K562 treated with DMSO at 1 percent for 12 hours (cell line): ENCODE measurements around the gene PAOX. TPM values are rescaled to one million over a fixed set of nuclear protein-coding genes. Genes with fewer than 3 reads are reported as not detected.

ENCODE experiments used
- total RNA-seq: library from RNA; unstranded; fragments of 300-600 nt; gene quantifications from 2 replicates; pipeline ENCODE4 v1.2.3, GENCODE V29; 2022; ENCODE audit not compliant: insufficient read depth

The PAOX gene
- total RNA-seq: 5.8 and 6.5 TPM in 2 replicates

DNA sequence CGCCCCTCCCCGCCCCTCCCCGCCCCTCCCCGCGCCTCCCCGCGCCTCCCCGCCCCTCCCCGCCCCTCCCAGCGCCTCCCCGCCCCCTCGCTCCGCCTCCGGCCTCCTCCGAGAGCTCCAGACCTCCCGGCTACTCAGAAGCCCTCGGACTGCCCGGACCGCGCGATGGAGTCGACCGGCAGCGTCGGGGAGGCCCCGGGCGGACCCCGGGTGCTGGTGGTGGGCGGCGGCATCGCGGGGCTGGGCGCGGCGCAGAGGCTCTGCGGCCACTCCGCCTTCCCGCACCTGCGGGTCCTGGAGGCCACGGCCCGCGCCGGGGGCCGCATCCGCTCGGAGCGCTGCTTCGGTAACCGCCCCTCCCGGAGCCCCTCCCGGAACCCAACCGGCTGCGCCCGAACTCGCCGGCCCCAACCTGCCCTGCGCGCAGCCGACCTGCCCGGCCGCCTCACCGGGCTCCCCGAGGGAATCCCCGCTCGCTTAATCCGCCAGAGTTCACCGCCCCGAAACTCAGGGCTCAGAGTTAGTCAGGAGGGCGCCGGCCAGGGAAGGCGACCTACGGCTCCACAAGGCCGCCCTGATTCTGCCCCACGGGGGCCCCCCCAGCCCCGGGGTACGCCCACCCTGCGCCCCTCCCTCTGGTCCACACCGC is at the start of gene PAOX:
PAOX (plus strand) TSS at position 111 of the 649 bp plus-strand sequence; CDS start at position 166, 55 bp downstream.

GRCh38 chr10:133336577-133337369 is 42.3 kb upstream of the PAOX start, which contains the start of gene CALY:
CALY (minus strand) TSS chr10:133336896; CDS start chr10:133328989, 7,907 bp downstream.

DNA sequence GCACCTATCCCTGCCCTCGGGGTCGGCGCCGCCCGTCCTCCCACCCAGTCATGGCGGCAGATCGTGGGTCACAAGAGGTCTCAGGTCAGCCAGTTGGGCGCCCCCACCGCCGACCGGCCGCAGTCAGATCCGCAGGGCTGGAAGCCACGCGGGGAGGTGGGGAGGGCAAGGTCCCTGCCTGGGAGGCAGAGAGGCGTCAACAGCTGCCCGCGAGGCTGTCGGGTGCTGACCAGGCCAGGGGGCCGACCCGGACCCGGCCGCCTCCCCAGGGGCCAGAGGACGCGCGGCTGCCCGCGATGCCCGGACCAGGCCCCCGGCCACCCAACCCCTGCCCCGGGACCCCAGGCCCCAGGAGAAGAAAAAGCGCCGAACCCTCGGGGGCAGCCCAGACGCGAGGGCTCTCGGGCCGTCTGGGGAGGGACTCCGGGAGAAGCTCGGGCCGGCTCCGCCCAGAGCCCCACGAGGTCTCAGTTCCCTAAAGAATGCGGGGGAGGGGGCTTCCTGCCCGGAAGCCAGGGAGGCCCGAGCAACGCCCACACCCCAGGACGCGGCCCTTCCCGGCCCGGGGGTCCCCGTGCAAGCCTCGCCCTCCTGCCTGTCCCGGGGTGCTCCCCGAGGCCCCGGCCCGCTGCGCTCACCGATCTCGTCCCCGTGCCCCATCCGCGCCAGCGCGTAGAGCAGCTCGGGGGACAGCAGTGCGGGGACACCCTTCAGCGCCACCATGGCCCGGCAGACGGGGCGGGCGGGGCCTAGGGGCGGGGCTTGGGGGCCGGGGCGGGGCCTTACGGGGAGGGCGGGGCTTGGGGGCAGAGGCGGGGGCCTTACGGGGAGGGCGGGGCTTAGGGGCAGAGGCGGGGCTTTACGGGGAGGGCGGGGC is 21.5 kb upstream of the PAOX start, which contains the start of gene FUOM:
FUOM (minus strand) TSS at position 735 of the 877 bp plus-strand sequence; CDS start at position 723, 12 bp downstream.

GRCh38 chr10:133373174-133374090 is 5.6 kb upstream of the PAOX start, which contains the start of gene ECHS1:
ECHS1 (minus strand) TSS chr10:133373354; CDS start chr10:133373333, 21 bp downstream.

GRCh38 chr10:133394064-133394663 is 15.1 kb downstream of the PAOX start, which contains the start of gene MTG1:
MTG1 (plus strand) TSS chr10:133394157; CDS start chr10:133394221, 64 bp downstream.

DNA sequence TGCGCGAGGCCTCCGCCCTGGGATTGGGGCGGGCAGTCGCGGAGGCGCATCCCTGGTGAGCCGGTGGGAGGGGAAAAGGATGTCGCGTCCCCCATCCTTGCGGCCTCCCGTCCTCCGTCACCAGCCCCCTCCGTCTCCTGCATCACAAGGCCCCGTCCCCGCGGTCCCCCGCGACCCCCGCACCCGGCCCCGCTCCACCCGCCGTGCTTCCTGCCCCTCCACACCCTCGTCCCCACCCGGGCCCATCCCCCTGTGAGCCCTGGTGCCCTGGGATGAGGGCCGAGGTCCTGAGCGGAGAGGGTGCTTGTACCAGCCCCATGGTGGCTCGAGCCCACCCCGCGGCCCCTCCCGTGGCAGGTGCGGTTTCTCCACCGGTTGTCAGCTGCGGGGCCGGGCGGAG is 45.5 kb downstream of the PAOX start, which contains the start of gene SPRN:
SPRN (minus strand) TSS at position 25 of the 400 bp plus-strand sequence. CDS start 944 bp downstream, outside the sequence.

Other genes with a start within 250 kb of the PAOX start
- gene KNDC1, start 219.0 kb upstream of the PAOX start, total RNA-seq: not detected in 2 replicates
- not detected in 2 replicates for gene UTF1, start 149.0 kb upstream of the PAOX start, total RNA-seq
- gene VENTX, start 141.4 kb upstream of the PAOX start, total RNA-seq: 0.27 and 0.68 TPM in 2 replicates
- 3.5 and 5.1 TPM in 2 replicates for gene ADAM8, start 102.4 kb upstream of the PAOX start, total RNA-seq
- gene TUBGCP2, start 70.4 kb upstream of the PAOX start, total RNA-seq: 24.0 and 45.6 TPM in 2 replicates
- gene ZNF511, start 70.3 kb upstream of the PAOX start, total RNA-seq: 48.4 and 51.7 TPM in 2 replicates
- gene CALY, start 42.4 kb upstream of the PAOX start, total RNA-seq: not detected in 2 replicates
- gene PRAP1, start 31.9 kb upstream of the PAOX start, total RNA-seq: not detected in 2 replicates
- gene FUOM, start 21.2 kb upstream of the PAOX start, total RNA-seq: 15.8 and 25.6 TPM in 2 replicates
- gene ECHS1, start 5.9 kb upstream of the PAOX start, total RNA-seq: 83.9 and 92.5 TPM in 2 replicates
- 24.9 and 27.5 TPM in 2 replicates for gene MTG1, start 14.9 kb downstream of the PAOX start, total RNA-seq
- 0.68 and 2.4 TPM in 2 replicates for gene SPRN, start 45.4 kb downstream of the PAOX start, total RNA-seq
- gene SCART1, start 74.7 kb downstream of the PAOX start, total RNA-seq: 2.0 and 5.6 TPM in 2 replicates
- gene CYP2E1, start 148.1 kb downstream of the PAOX start, total RNA-seq: 0.41 and 1.5 TPM in 2 replicates
- not detected in 2 replicates for gene SYCE1, start 186.3 kb downstream of the PAOX start, total RNA-seq
- 0.40 TPM in 1 of 2 replicates, not detected in the other for gene FRG2B, start 247.5 kb downstream of the PAOX start, total RNA-seq